ENCODE results near the gene BPIFB1.

DNA sequence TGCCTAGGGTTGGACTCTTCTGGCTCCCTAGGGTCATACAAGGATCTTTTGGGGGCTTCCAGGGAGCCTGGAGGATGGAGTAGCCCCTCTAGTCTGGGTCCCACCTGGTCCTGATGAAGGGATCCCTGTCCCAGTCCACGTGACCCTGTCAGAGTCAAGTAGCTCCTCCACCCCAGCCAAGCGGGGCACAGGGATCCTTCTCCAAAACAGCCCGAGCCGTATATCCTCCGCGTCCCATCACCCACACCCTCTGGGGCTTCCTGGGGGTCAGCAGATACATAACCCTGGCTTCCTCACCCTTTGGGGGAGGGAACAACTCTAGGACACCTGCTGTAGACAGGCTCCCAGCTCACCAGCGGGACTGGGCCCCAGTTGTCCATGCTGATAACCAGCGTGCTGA is 28.0 kb downstream of the BPIFB1 start:
- TF ChIP-seq YY1 (IDR thresholded peaks at IDR 0.05; ENCODE audit: insufficient read depth, insufficient read length) (no peak), ZNF274 (IDR thresholded peaks at IDR 0.05; ENCODE audit: low read depth, low read length) (no peak)
